Erythroblast (primary cell): Measurements from ENCODE around the gene CLDN5.

Source experiments
- GATA1 ChIP-seq: IDR thresholded peaks from 2 replicates; pipeline ENCODE4 v1.6.1; 2011; ENCODE audit warnings: low read depth, mild to moderate bottlenecking, control low read depth, low read length, moderate library complexity
- POLR2A ChIP-seq: IDR thresholded peaks from 2 replicates; pipeline ENCODE4 v1.6.1; 2011; ENCODE audit warnings: mild to moderate bottlenecking, low read length

GRCh38 chr22:19495562-19496323 is 28.5 kb downstream of the CLDN5 start:
- TF ChIP-seq POLR2A (no peak), GATA1 (no peak)
